Ovary (tissue), 9 donors: ENCODE measurements around the gene GNG8. TPM values are rescaled to one million over a fixed set of nuclear protein-coding genes. Genes with fewer than 3 reads are reported as not detected.
A peak's percentile ranks its signal among the peaks of the same experiment; 100 is the strongest.

ENCODE experiments used
- DNase-seq, 5 donors: peaks; one replicate each; pipeline ENCODE4 v3.0.0-alpha.2; 2019 to 2020
- H3K27ac ChIP-seq, 2 donors: fragments of 200-600 bp; one replicate each; pipeline versions ENCODE4 v1.5.1 to v1.8.0; 2019 to 2022
- H3K27me3 ChIP-seq: fragments of 200-600 bp; one replicate; pipeline ENCODE4 v1.8.0; 2022
- H3K36me3 ChIP-seq: fragments of 200-600 bp; sonication (generic); one replicate; pipeline ENCODE4 v1.5.1; 2019
- H3K4me1 ChIP-seq: one replicate; pipeline ENCODE4 v1.8.1; 2013; ENCODE audit warnings: mild to moderate bottlenecking, moderate library complexity; ENCODE audit not compliant: insufficient read depth
- H3K4me3 ChIP-seq: fragments of 200-600 bp; sonication (generic); one replicate; pipeline ENCODE4 v1.5.1; 2017
- H3K9me3 ChIP-seq, 2 donors: fragments of 200-600 bp in 1 of 2; sonication (generic) in 1 of 2; one replicate each; pipeline versions ENCODE4 v1.5.1 to v1.8.1; 2013 to 2019; ENCODE audit warnings: mild to moderate bottlenecking in 1 of 2, moderate library complexity in 1 of 2
- EP300 ChIP-seq: sonication (generic); formaldehyde crosslinking; IDR thresholded peaks from one replicate; pipeline ENCODE4 v1.6.1; 2017; ENCODE audit warnings: antibody characterized with exemption
- POLR2A ChIP-seq: fragments of 450-650 bp; IDR thresholded peaks from one replicate; pipeline ENCODE4 v1.6.1; 2017; ENCODE audit warnings: antibody characterized with exemption, mild to moderate bottlenecking, moderate library complexity
- WGBS, 3 donors: extraction: QIAGEN DNeasy Blood & Tissue Kit in 1 of 3; methylation state at CpG; one replicate each; pipeline versions ENCODE4 v1.1.5 to v1.1.7; 2013 to 2017; 5-methylcytosine and 5-hydroxymethylcytosine counted together
- intact Hi-C, 4 donors: fragments of 100-400 bp; cut with DNase I; formaldehyde crosslinking; loops; one replicate each; pipeline versions ENCODE4 v1.11.0 to v1.15.1; 2022 to 2023
- polyA plus RNA-seq, 2 donors: library from polyadenylated mRNA; stranded (reverse); fragments of 200-250 nt in 1 of 2; fragments of 350-450 nt in 1 of 2; fragmentation: Illumina TruSeq in 1 of 2; extraction: RNeasy Lipid Tissue Mini Kit (QIAGEN cat#74804) in 1 of 2; gene quantifications; one replicate each; pipeline ENCODE4 v1.2.3, GENCODE V29; 2013 to 2014
- total RNA-seq, 7 donors: library from RNA; depleted of rRNA in 2 of 7; stranded (reverse); fragments of >200 nt in 2 of 7; fragmentation: NEBNext Ultra II Directional in 3 of 7; extraction: Animal tissue kit (Norgen Biotek cat#: 25700) in 3 of 7; gene quantifications; one replicate each; pipeline versions ENCODE4 v1.1.0 to v1.2.4, GENCODE V29; 2016 to 2023
- TF ChIP-seq, protein P1 (sequence below), 3 donors: fragments of 450-650 bp in 2 of 3; fragments of 200-600 bp in 1 of 3; IDR thresholded peaks; one replicate each; pipeline versions ENCODE4 v1.5.1 to v1.8.0; 2016 to 2022; ENCODE audit warnings: antibody characterized with exemption in 3 of 3, mild to moderate bottlenecking in 1 of 3
- donor health status: DM: no; HTN: no; CAD: no; lungs with moderate emphysema.
- donor health status: DM: no; HTN: no; CAD: no.
- donor health status: Bipolar disorder and iron deficiency.
- donor health status: DM: yes; HTN: yes; CAD: no.
- donor health status: DM: no; HTN: no; CAD: no.
- donor health status: DM: yes; HTN: yes; CAD: no.

The GNG8 gene
- total and polyA plus RNA-seq, 9 donors, result not detected

DNA sequence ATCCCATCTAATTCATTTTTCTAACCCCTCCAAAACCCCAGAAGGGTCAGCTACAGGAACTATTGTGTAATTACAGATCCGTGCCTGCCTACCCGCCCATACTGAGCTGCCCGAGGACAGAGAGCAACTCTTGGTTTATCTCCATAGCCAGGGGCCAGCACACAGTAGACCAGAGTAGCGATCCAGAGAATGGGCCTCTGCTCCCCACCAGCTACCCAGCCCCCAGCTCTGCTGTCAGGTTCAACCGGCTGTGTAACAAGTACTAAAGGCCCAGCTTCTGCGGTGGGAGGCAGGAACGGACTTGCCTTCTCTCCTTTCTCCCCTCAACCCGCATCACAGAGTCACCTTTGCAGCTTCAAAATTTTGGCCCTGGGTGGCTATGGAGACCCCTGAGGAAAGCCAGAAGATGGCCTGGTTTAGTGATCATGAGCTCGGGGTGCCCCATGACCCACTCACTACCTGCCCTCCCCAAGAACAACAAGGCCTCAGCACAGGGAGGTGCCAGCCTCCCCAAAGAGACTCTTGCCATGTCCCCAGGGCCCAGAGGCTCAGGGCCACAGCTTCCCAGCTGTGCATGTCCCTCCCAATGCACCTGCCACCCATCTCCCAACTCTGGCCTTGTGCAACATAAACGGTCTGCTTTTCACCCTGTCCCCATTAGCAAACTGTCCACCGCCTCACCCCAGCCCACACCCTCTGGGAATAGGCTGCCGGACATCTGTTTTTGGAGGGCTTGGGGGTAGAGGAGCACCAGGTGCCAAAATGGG, 29.1 kb downstream of the GNG8 start:
- WGBS, 3 donors, result 84 to 85% (median 84%) methylated on average over 12 of the region's 12 CpGs
- peak in 3 of 5 donors; percentile 4 to 28 (median 13) for DNase-seq
- no peak overlapping the region for H3K4me3 ChIP-seq
- H3K9me3 ChIP-seq, result no peaks in the 10 kb centered on the region
- TF ChIP-seq EP300 (no peak), POLR2A (no peak)
- TF ChIP-seq, protein P1, sequence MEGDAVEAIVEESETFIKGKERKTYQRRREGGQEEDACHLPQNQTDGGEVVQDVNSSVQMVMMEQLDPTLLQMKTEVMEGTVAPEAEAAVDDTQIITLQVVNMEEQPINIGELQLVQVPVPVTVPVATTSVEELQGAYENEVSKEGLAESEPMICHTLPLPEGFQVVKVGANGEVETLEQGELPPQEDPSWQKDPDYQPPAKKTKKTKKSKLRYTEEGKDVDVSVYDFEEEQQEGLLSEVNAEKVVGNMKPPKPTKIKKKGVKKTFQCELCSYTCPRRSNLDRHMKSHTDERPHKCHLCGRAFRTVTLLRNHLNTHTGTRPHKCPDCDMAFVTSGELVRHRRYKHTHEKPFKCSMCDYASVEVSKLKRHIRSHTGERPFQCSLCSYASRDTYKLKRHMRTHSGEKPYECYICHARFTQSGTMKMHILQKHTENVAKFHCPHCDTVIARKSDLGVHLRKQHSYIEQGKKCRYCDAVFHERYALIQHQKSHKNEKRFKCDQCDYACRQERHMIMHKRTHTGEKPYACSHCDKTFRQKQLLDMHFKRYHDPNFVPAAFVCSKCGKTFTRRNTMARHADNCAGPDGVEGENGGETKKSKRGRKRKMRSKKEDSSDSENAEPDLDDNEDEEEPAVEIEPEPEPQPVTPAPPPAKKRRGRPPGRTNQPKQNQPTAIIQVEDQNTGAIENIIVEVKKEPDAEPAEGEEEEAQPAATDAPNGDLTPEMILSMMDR (IDR thresholded peaks at IDR 0.05), result no peak
- H3K4me1 ChIP-seq, result peaks cover 10% of the 10 kb centered on the region
- no peaks in the 10 kb centered on the region for H3K27me3 ChIP-seq
- no peak overlapping the region for H3K27ac ChIP-seq
- intact Hi-C loops, result loop anchor here in 1 of 4 donors (10.0 kb wide), 2 partner anchors 58 to 138 kb away; partner anchors contain the start of genes DACT3, FKRP and STRN4
- no peaks in the 10 kb centered on the region for H3K36me3 ChIP-seq

DNA sequence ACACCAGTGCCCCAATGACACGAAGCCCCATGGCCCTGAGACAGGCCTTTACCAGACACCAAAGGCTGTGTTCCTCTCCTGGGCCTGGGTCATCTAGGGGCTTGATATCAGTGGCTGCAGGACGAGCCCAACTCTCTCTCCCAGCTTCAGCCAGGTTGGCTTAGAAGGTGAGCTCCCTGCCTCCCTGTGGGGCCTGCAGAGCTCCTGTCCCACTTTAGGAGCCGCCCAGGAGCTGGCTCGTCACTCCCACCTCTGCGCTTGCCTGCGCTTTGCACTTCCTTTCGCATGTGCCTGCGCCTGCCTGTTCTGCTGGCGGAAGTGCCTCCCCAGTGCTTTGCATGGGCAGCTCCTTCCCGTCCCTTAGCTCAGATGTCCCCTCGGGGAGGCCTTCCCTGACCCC, 30.0 kb downstream of the GNG8 start:
- no peaks in the 10 kb centered on the region for H3K9me3 ChIP-seq
- no peaks in the 10 kb centered on the region for H3K27me3 ChIP-seq
- peaks cover 10% of the 10 kb centered on the region for H3K4me1 ChIP-seq
- TF ChIP-seq POLR2A (no peak), EP300 (no peak)
- TF ChIP-seq, protein P1 (IDR thresholded peaks at IDR 0.05), result no peak
- WGBS, 3 donors, result 86 to 93% (median 90%) methylated on average over 11 of the region's 11 CpGs
- no peaks in the 10 kb centered on the region for H3K36me3 ChIP-seq
- DNase-seq, result peak in 2 of 5 donors; percentile 17 to 25
- no peak overlapping the region for H3K4me3 ChIP-seq
- no peak overlapping the region for H3K27ac ChIP-seq
- intact Hi-C loops, result loop anchor here in 1 of 4 donors (10.0 kb wide), 2 partner anchors 59 to 139 kb away; partner anchors contain the start of genes DACT3, FKRP and STRN4

DNA sequence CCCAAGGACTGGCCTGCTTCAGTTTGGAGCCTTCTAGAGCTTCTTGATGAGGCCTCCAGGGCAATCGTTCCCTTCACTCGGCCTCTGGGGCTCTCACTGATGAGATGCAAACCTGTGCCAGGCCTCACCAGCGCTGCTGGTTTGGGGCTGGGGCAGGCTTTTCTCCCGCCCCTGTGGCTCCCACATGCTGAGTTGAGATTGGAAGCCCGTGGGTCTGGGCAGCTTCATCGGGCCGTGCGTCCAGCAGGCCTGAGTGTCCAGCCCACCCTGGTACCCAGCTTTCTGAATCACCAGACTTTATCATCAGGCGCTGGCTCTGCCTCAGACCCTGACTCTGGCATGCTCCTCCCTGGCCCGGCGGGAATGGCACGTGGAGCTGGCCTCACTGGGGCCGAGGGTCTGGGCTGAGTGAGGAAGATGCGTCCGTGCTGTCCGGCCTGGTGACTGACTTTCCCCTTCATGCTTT, 30.6 kb downstream of the GNG8 start:
- no peak overlapping the region for H3K4me3 ChIP-seq
- intact Hi-C loops, result loop anchor here in 1 of 4 donors (10.0 kb wide), 2 partner anchors 59 to 139 kb away; partner anchors contain the start of genes DACT3, FKRP and STRN4
- peaks cover 10% of the 10 kb centered on the region for H3K4me1 ChIP-seq
- H3K27ac ChIP-seq, result no peak overlapping the region
- no peaks in the 10 kb centered on the region for H3K27me3 ChIP-seq
- H3K36me3 ChIP-seq, result no peaks in the 10 kb centered on the region
- no peaks in the 10 kb centered on the region for H3K9me3 ChIP-seq
- TF ChIP-seq, protein P1 (IDR thresholded peaks at IDR 0.05), result no peak
- TF ChIP-seq EP300 (no peak), POLR2A (no peak)
- 74 to 80% (median 79%) methylated on average over 16 of the region's 16 CpGs for WGBS, 3 donors
- DNase-seq, result peak in 2 of 5 donors; percentile 20 to 30

DNA sequence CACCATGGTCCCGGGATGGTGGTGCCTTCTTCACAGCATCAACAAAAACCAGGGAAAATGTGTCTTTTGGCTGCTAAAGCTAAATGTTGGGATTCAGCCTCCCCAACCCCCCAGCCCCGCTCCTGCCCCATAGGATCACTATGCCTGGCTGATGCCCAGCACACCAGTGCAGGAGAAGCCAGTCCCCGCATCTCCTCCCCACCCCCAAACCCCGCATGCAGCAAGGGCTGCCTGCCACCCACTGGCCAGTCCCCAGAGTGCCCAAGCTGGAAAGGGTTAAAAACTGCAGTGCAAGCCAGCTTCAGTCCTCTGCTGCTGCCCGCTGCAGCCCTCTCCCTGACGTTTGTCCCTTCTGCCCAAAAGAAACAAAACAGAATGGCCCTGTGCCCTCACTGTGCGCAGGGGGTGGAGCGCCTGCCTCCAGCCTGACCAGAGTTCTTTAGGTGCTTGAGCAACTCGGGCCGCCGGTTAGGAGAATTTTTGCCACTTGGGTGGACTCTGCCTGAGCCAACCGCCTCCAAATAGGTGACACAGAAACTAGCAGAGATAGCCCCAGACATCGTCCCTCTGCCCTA, 31.1 kb downstream of the GNG8 start:
- DNase-seq, result peak in 2 of 5 donors; percentile 16 to 34
- TF ChIP-seq EP300 (no peak), POLR2A (no peak)
- TF ChIP-seq, protein P1 (IDR thresholded peaks at IDR 0.05), result no peak
- Histone ChIP-seq H3K36me3 (no peaks in the 10 kb centered on the region), H3K9me3 (no peaks in the 10 kb centered on the region), H3K4me3 (no peak overlapping the region), H3K27me3 (no peaks in the 10 kb centered on the region), H3K27ac (no peak overlapping the region), H3K4me1 (peaks cover 15% of the 10 kb centered on the region)
- intact Hi-C loops, result loop anchor here in 1 of 4 donors (10.0 kb wide), 2 partner anchors 60 to 140 kb away; partner anchors contain the start of genes DACT3, FKRP and STRN4
- 68 to 73% (median 72%) methylated on average over 13 of the region's 13 CpGs for WGBS, 3 donors
